ENCODE results near the gene KRT81. TPM values are rescaled to one million over a fixed set of nuclear protein-coding genes. Genes with fewer than 3 reads are reported as not detected.
"Not testable (repeated sequence)": the region's sequence is repeated elsewhere in the genome, so short reads cannot be mapped to it uniquely, and the experiment has no call there.

The KRT81 gene
- total RNA-seq, 1 donor from 2014 or later, result not detected

GRCh38 chr12:52286857-52287785 is 4.2 kb downstream of the KRT81 start:
- not testable (repeated sequence) for H3K4me2 ChIP-seq; H4K20me1 ChIP-seq (ENCODE audit: low read depth); H3K36me3 Mint-ChIP-seq; H3K9me3 Mint-ChIP-seq; H3K27ac Mint-ChIP-seq; H3K4me1 ChIP-seq; H3K27me3 Mint-ChIP-seq (ENCODE audit: insufficient read depth, low read depth); H3K27ac ChIP-seq; H2AFZ ChIP-seq (replicated peaks); H3F3A ChIP-seq (ENCODE audit: low read depth); H3K79me2 ChIP-seq (ENCODE audit: low read depth); H3K4me3 ChIP-seq; H3K27me3 ChIP-seq; H3K4me1 Mint-ChIP-seq; DNase-seq (ENCODE audit: low spot score); H3K36me3 ChIP-seq; H3K9ac ChIP-seq; H3K4me3 Mint-ChIP-seq; H3K9me3 ChIP-seq (ENCODE audit: low read depth)
- peak; percentile 38 for TF ChIP-seq CTCF (IDR thresholded peaks at IDR 0.05)

GRCh38 chr12:52285851-52286530 is 5.3 kb downstream of the KRT81 start:
- no peaks in the 10 kb centered on the region for H3K4me1 ChIP-seq
- no peak overlapping the region for H3K9ac ChIP-seq
- H3K9me3 ChIP-seq (ENCODE audit: low read depth), result no peaks in the 10 kb centered on the region
- H3K4me2 ChIP-seq, result no peak overlapping the region
- Mint-ChIP-seq H3K27ac (no peak overlapping the region), H3K4me1 (peaks cover 2% of the 10 kb centered on the region), H3K4me3 (no peak overlapping the region), H3K27me3 (ENCODE audit: insufficient read depth, low read depth) (peaks cover 8% of the 10 kb centered on the region), H3K9me3 (no peaks in the 10 kb centered on the region), H3K36me3 (no peaks in the 10 kb centered on the region)
- no peaks in the 10 kb centered on the region for H3K79me2 ChIP-seq (ENCODE audit: low read depth)
- H2AFZ ChIP-seq (replicated peaks), result no peak overlapping the region
- H3K4me3 ChIP-seq, result no peak overlapping the region
- TF ChIP-seq EZH2phosphoT487 (IDR thresholded peaks at IDR 0.05), result no peak
- TF ChIP-seq EZH2 (IDR thresholded peaks at IDR 0.05), result no peak
- no peak for TF ChIP-seq CTCF (IDR thresholded peaks at IDR 0.05)
- H4K20me1 ChIP-seq (ENCODE audit: low read depth), result no peaks in the 10 kb centered on the region
- H3F3A ChIP-seq (ENCODE audit: low read depth), result no peaks in the 10 kb centered on the region
- DNase-seq (ENCODE audit: low spot score), result no peak
- no peak overlapping the region for H3K27ac ChIP-seq
- H3K27me3 ChIP-seq, result no peaks in the 10 kb centered on the region
- no peaks in the 10 kb centered on the region for H3K36me3 ChIP-seq

GRCh38 chr12:52285172-52285745 is 6.1 kb downstream of the KRT81 start:
- H3F3A ChIP-seq (ENCODE audit: low read depth), result no peaks in the 10 kb centered on the region
- Mint-ChIP-seq H3K27ac (no peak overlapping the region), H3K4me1 (peaks cover 4% of the 10 kb centered on the region), H3K27me3 (ENCODE audit: insufficient read depth, low read depth) (peaks cover 8% of the 10 kb centered on the region), H3K9me3 (no peaks in the 10 kb centered on the region), H3K4me3 (no peak overlapping the region), H3K36me3 (no peaks in the 10 kb centered on the region)
- DNase-seq (ENCODE audit: low spot score), result no peak
- no peak overlapping the region for H3K9ac ChIP-seq
- no peak overlapping the region for H2AFZ ChIP-seq (replicated peaks)
- H4K20me1 ChIP-seq (ENCODE audit: low read depth), result no peaks in the 10 kb centered on the region
- no peaks in the 10 kb centered on the region for H3K4me1 ChIP-seq
- H3K36me3 ChIP-seq, result no peaks in the 10 kb centered on the region
- H3K27me3 ChIP-seq, result no peaks in the 10 kb centered on the region
- H3K79me2 ChIP-seq (ENCODE audit: low read depth), result no peaks in the 10 kb centered on the region
- H3K9me3 ChIP-seq (ENCODE audit: low read depth), result no peaks in the 10 kb centered on the region
- TF ChIP-seq CTCF (IDR thresholded peaks at IDR 0.05), result no peak
- no peak for TF ChIP-seq EZH2phosphoT487 (IDR thresholded peaks at IDR 0.05)
- TF ChIP-seq EZH2 (IDR thresholded peaks at IDR 0.05), result no peak
- H3K27ac ChIP-seq, result no peak overlapping the region
- H3K4me3 ChIP-seq, result no peak overlapping the region
- H3K4me2 ChIP-seq, result no peak overlapping the region

Data from neural progenitor cell (in vitro differentiated cells).